GM23338 (cell line): ENCODE data around the gene SLC22A17.

Experiments
- CTCF ChIP-seq, 2 experiments: fragments of 200-600 bp in 1 of 2; sonication (generic) in 1 of 2; conservative IDR thresholded peaks; 2 replicates each; pipeline versions ENCODE4 v1.5.1 to v1.6.1; 2016 to 2017; ENCODE audit warnings: antibody characterized with exemption in 2 of 2, low read depth in 2 of 2, mild to moderate bottlenecking in 2 of 2, moderate library complexity in 1 of 2
- EZH2 ChIP-seq: fragments of 200-600 bp; sonication (generic); IDR thresholded peaks from one replicate; pipeline ENCODE4 v1.8.0; 2017; ENCODE audit warnings: antibody characterized with exemption, mild to moderate bottlenecking, low read depth; ENCODE audit not compliant: unreplicated experiment
- POLR2AphosphoS5 ChIP-seq: IDR thresholded peaks from 2 replicates; pipeline ENCODE4 v1.6.1; 2016; ENCODE audit warnings: antibody characterized with exemption, low read depth
- REST ChIP-seq: IDR thresholded peaks from one replicate; pipeline ENCODE4 v1.6.1; 2018; ENCODE audit warnings: antibody characterized with exemption; ENCODE audit not compliant: unreplicated experiment

- TF ChIP-seq EZH2, result no peak
- no peak for TF ChIP-seq CTCF (conservative IDR thresholded peaks at IDR 0.05; ENCODE audit: low read depth in 2 of 2)
- no peak for TF ChIP-seq POLR2AphosphoS5
- TF ChIP-seq REST, result no peak
Observed at GRCh38 chr14:23381871-23382270, 29.2 kb upstream of the SLC22A17 start.
